A549 (cell line): ENCODE data around the gene RINL.

Source experiments
- HOXA7 ChIP-seq: fragments of 250-450 bp; sonication (Bioruptor Pico); IDR thresholded peaks from 2 replicates; pipeline ENCODE4 v1.5.0; 2020; ENCODE audit warnings: mild to moderate bottlenecking, moderate library complexity
- JUN ChIP-seq, 2 experiments: fragments of >200 bp; sonication (Bioruptor Twin); formaldehyde crosslinking; IDR thresholded peaks; 2 replicates in 1 of 2; 3 replicates in 1 of 2; pipeline ENCODE4 v1.6.1; 2016 to 2017
- SMC3 ChIP-seq: fragments of >200 bp; sonication (Bioruptor Twin); formaldehyde crosslinking; IDR thresholded peaks from 3 replicates; pipeline ENCODE4 v1.6.1; 2018; ENCODE audit warnings: inconsistent platforms

DNA sequence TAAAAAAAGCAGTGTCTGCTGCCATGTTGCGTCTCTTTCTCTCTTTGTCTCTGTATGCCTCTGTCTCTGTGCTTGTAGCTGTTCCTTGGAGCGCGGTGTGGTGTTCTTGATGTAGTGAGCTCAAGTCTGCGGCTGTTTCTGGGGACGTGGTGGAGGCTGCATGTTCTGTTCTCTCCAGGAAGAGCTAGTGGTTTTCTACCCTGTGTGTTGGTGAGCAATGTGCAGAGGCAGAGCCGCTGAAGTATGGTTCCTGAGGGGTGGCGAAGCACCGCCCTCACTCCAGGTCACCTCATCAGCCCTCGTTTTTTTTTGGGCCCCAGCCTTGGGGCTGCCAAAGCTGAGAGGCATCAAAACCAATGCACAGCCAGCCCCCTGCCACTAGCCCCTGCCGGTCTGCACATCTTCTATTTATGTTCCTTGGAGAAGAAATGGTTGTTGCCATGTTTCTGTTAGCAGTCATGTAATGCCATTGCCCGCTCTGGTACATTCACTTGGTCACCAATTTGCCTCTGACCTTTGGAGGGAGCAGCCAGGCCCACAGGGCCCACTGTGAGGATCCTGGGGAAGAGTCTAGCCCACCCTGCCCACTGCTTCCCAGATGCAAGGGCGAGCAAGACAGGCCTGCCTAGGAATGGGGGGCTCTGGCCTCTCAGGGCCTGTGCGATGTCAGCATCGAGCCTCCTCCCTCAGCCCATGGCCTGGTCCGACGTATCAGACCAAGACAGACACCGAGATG lies 35.5 kb downstream of the RINL start:
- no peak for TF ChIP-seq SMC3
- 0 out of 5 replicates have a peak, but pooled peaks of 1 of the 2 experiments have one; percentile 42 for TF ChIP-seq JUN (IDR thresholded peaks at IDR 0.05)
- no peak; the same call in 1 of the 2 replicates for TF ChIP-seq HOXA7 (CRISPR knock-in tag)
